HG02970 (cell line): ENCODE data around the gene MCM3AP.

Experiments used
- ATAC-seq: cut with Tn5 transposase; IDR thresholded peaks from one replicate; pipeline ENCODE4 v1.9.1; 2021; ENCODE audit warnings: mild to moderate bottlenecking, moderate library complexity, moderate number of reproducible peaks; ENCODE audit not compliant: unreplicated experiment, low FRiP score

The MCM3AP gene

GRCh38 chr21:46274797-46275390 is 10.5 kb downstream of the MCM3AP start:
- no peak for ATAC-seq

GRCh38 chr21:46273341-46273740 is 12.1 kb downstream of the MCM3AP start:
- ATAC-seq = no peak

- no peak for ATAC-seq
These were observed 15.9 kb downstream of the MCM3AP start for GRCh38 chr21:46269466-46269865.

- no peak for ATAC-seq
These were observed 17.0 kb downstream of the MCM3AP start for GRCh38 chr21:46268371-46268770.

- ATAC-seq = no peak
These were observed 18.5 kb downstream of the MCM3AP start for GRCh38 chr21:46266946-46267345.

- ATAC-seq = no peak
These were observed 19.5 kb downstream of the MCM3AP start for GRCh38 chr21:46265736-46266525.

- ATAC-seq = no peak
These were observed 20.7 kb downstream of the MCM3AP start for GRCh38 chr21:46264690-46265144.

GRCh38 chr21:46264046-46264689 is 21.2 kb downstream of the MCM3AP start:
- ATAC-seq = no peak

GRCh38 chr21:46256501-46256994 is 28.9 kb downstream of the MCM3AP start:
- ATAC-seq = no peak

- no peak for ATAC-seq
These were observed 29.6 kb downstream of the MCM3AP start for GRCh38 chr21:46255758-46256337.

- ATAC-seq = no peak
These were observed 30.2 kb downstream of the MCM3AP start for GRCh38 chr21:46255166-46255565.

- ATAC-seq = no peak
These were observed 31.0 kb downstream of the MCM3AP start for GRCh38 chr21:46254208-46254975.

- peak; percentile 54 for ATAC-seq
These were observed 31.7 kb downstream of the MCM3AP start for GRCh38 chr21:46253610-46254124.

- ATAC-seq = no peak
These were observed 32.6 kb downstream of the MCM3AP start for GRCh38 chr21:46252840-46253239.

- no peak for ATAC-seq
These were observed 35.2 kb downstream of the MCM3AP start for GRCh38 chr21:46250146-46250725.

GRCh38 chr21:46248827-46249226 is 36.6 kb downstream of the MCM3AP start:
- ATAC-seq = no peak

- no peak for ATAC-seq
These were observed 37.0 kb downstream of the MCM3AP start for GRCh38 chr21:46248422-46248782.

GRCh38 chr21:46247699-46248421 is 37.6 kb downstream of the MCM3AP start:
- ATAC-seq = no peak

GRCh38 chr21:46246345-46246744 is 39.1 kb downstream of the MCM3AP start:
- no peak for ATAC-seq
